DND-41 (cell line): ENCODE results near the gene GCHFR.

Experiments
- ATAC-seq: fragments of 200-7000 bp; cut with Tn5 transposase; 3 replicates; pipeline ENCODE4 v1.9.1; 2021; ENCODE audit warnings: low read depth; ENCODE audit not compliant: insufficient read depth
- DNase-seq: peaks from one replicate; pipeline ENCODE4 v3.0.0-alpha.2; 2020
- H2AFZ ChIP-seq: 2 replicates; pipeline ENCODE4 v1.6.0; 2012; ENCODE audit warnings: low read depth, low read length
- H3K27ac ChIP-seq: 2 replicates; pipeline ENCODE4 v1.5.1; 2012; ENCODE audit warnings: low read length, inconsistent platforms
- H3K27me3 ChIP-seq: fragments of 200-600 bp; sonication (generic); 2 replicates; pipeline ENCODE4 v1.6.0; 2012; ENCODE audit warnings: low read length, mild to moderate bottlenecking, inconsistent platforms; ENCODE audit not compliant: insufficient read depth, poor library complexity
- H3K36me3 ChIP-seq: 2 replicates; pipeline ENCODE4 v1.5.1; 2012; ENCODE audit warnings: low read length, inconsistent platforms; ENCODE audit not compliant: insufficient read depth
- H3K4me1 ChIP-seq: 2 replicates; pipeline ENCODE4 v1.5.1; 2012; ENCODE audit warnings: mild to moderate bottlenecking, low read length; ENCODE audit not compliant: insufficient read depth
- H3K4me2 ChIP-seq: 2 replicates; pipeline ENCODE4 v1.6.0; 2012; ENCODE audit warnings: mild to moderate bottlenecking, moderate library complexity, low read length, inconsistent platforms; ENCODE audit not compliant: insufficient read depth
- H3K4me3 ChIP-seq, 2 experiments: fragments of 200-600 bp in 1 of 2; shearing (Covaris generic) in 1 of 2; 2 replicates each; pipeline ENCODE4 v1.5.1; 2012 to 2016; ENCODE audit warnings: inconsistent platforms in 2 of 2, low read length in 2 of 2, mild to moderate bottlenecking in 2 of 2, low read depth in 1 of 2, moderate library complexity in 1 of 2
- H3K79me2 ChIP-seq: 2 replicates; pipeline ENCODE4 v1.6.0; 2012; ENCODE audit warnings: low read length, inconsistent platforms; ENCODE audit not compliant: insufficient read depth
- H3K9ac ChIP-seq: 2 replicates; pipeline ENCODE4 v1.6.0; 2012; ENCODE audit warnings: low read depth, mild to moderate bottlenecking, inconsistent platforms, low read length, moderate library complexity
- H3K9me3 ChIP-seq: 2 replicates; pipeline ENCODE4 v1.5.1; 2012; ENCODE audit warnings: low read length, moderate library complexity, mild to moderate bottlenecking, inconsistent platforms; ENCODE audit not compliant: insufficient read depth, severe bottlenecking
- H4K20me1 ChIP-seq: 2 replicates; pipeline ENCODE4 v1.6.0; 2012; ENCODE audit warnings: low read length; ENCODE audit not compliant: insufficient read depth
- EZH2 ChIP-seq: IDR thresholded peaks from 3 replicates; pipeline ENCODE4 v1.6.1; 2012; ENCODE audit warnings: borderline replicate concordance, low read depth, mild to moderate bottlenecking, moderate library complexity, low read length, inconsistent platforms; ENCODE audit not compliant: severe bottlenecking
- TF ChIP-seq, protein P1 (sequence below): IDR thresholded peaks from 2 replicates; pipeline ENCODE4 v1.5.1; 2012; ENCODE audit warnings: borderline replicate concordance, low read length, moderate library complexity, mild to moderate bottlenecking; ENCODE audit not compliant: poor library complexity, severe bottlenecking; ENCODE audit errors: extremely low read depth

GCHFR gene

GRCh38 chr15:40771242-40771641, 7.4 kb downstream of the GCHFR start:
- Histone ChIP-seq H3K9me3 (no peaks in the 10 kb centered on the region), H3K4me3 (no peak overlapping the region), H3K36me3 (peaks cover 65% of the 10 kb centered on the region), H4K20me1 (peaks cover 8% of the 10 kb centered on the region), H3K4me2 (no peak overlapping the region), H3K9ac (no peak overlapping the region), H3K27me3 (no peaks in the 10 kb centered on the region), H3K79me2 (no peaks in the 10 kb centered on the region), H3K27ac (no peak overlapping the region), H3K4me1 (peaks cover 33% of the 10 kb centered on the region), H2AFZ (no peak overlapping the region)
- TF ChIP-seq, protein P1, sequence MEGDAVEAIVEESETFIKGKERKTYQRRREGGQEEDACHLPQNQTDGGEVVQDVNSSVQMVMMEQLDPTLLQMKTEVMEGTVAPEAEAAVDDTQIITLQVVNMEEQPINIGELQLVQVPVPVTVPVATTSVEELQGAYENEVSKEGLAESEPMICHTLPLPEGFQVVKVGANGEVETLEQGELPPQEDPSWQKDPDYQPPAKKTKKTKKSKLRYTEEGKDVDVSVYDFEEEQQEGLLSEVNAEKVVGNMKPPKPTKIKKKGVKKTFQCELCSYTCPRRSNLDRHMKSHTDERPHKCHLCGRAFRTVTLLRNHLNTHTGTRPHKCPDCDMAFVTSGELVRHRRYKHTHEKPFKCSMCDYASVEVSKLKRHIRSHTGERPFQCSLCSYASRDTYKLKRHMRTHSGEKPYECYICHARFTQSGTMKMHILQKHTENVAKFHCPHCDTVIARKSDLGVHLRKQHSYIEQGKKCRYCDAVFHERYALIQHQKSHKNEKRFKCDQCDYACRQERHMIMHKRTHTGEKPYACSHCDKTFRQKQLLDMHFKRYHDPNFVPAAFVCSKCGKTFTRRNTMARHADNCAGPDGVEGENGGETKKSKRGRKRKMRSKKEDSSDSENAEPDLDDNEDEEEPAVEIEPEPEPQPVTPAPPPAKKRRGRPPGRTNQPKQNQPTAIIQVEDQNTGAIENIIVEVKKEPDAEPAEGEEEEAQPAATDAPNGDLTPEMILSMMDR, result no peak
- no peak for TF ChIP-seq EZH2
- no peak for ATAC-seq
- no peak for DNase-seq

DNA sequence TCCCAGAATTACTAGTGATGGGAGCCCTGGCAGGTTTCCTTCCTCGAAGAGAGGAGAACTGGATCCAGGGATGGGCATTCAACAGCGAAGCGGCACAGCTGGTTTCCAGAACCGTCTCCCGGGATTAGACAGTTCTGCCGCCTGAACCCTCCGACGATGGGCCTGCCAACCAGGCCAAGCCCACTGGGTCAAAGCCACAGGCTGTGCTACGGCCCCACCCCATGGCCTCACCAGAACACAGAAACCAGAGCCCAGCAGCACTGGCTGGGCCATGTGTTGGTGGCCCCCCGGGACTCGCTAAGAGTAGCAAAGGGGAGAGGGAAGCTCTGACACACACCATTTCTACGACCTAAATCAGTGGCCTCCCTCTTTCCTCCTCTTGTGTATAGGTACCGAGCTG, 8.1 kb downstream of the GCHFR start:
- Histone ChIP-seq H2AFZ (no peak overlapping the region), H3K9ac (no peak overlapping the region), H3K4me3 (no peak overlapping the region), H3K4me2 (no peak overlapping the region), H4K20me1 (peaks cover 8% of the 10 kb centered on the region), H3K4me1 (peaks cover 33% of the 10 kb centered on the region), H3K36me3 (peaks cover 71% of the 10 kb centered on the region), H3K79me2 (no peaks in the 10 kb centered on the region), H3K27me3 (no peaks in the 10 kb centered on the region), H3K27ac (no peak overlapping the region), H3K9me3 (no peaks in the 10 kb centered on the region)
- TF ChIP-seq, protein P1, result no peak
- no peak for TF ChIP-seq EZH2
- ATAC-seq (no peak), DNase-seq (no peak)

DNA sequence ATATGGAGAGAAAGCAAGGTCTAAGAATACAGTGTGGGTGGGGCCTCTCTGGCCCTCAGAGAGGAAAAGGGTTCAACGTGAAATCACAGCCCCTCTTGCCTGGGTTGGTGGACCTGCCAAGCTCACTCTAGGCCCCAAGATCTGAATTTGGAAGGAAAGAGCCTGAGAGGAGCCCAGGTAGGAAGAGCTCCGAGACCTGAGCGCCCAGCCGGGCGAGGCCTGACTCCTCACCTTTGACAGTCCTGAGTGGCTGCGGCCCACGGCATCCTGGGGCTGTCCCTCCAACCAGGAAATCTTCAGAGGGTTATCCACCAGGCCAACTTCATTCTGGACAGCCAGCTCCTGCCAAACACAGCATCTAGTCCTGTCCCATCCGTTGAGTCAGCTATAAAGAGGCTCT, 9.6 kb downstream of the GCHFR start:
- Histone ChIP-seq H3K4me3 (no peak overlapping the region), H3K4me1 (peaks cover 29% of the 10 kb centered on the region), H2AFZ (no peak overlapping the region), H3K36me3 (peaks cover 58% of the 10 kb centered on the region), H3K27ac (no peak overlapping the region), H3K4me2 (no peak overlapping the region), H4K20me1 (peaks cover 8% of the 10 kb centered on the region), H3K9ac (no peak overlapping the region), H3K27me3 (no peaks in the 10 kb centered on the region), H3K79me2 (no peaks in the 10 kb centered on the region), H3K9me3 (no peaks in the 10 kb centered on the region)
- ATAC-seq, result no peak
- TF ChIP-seq, protein P1, result no peak
- TF ChIP-seq EZH2, result no peak
- no peak for DNase-seq

DNA sequence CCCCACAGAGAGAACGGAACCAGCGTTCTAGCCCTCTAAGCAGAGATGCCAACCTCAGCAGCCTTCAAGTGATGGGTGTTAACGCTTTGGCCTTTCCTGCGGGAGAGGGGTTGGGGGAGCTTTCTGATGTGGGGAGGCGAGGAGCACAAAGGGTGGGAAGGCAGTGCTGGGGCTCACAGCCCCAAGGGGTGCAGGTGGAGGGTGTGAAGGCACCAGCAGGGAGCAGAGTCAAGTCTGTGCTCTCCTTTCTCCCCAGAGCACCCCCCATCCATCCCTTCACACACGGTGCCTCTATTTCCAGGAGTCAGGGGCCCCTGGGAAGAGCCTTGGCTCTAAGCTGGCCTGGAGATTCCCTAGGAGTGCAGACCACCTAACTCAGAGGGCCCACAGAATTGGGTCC, 10.0 kb downstream of the GCHFR start:
- Histone ChIP-seq H3K4me1 (peaks cover 25% of the 10 kb centered on the region), H3K27me3 (no peaks in the 10 kb centered on the region), H3K79me2 (no peaks in the 10 kb centered on the region), H3K4me2 (no peak overlapping the region), H2AFZ (no peak overlapping the region), H3K9me3 (no peaks in the 10 kb centered on the region), H3K36me3 (peaks cover 60% of the 10 kb centered on the region), H3K27ac (no peak overlapping the region), H3K4me3 (no peak overlapping the region), H3K9ac (no peak overlapping the region), H4K20me1 (peaks cover 8% of the 10 kb centered on the region)
- DNase-seq (no peak), ATAC-seq (no peak)
- TF ChIP-seq EZH2, result no peak
- TF ChIP-seq, protein P1, result no peak
